Endometrial microvascular endothelial cells (primary cell): Measurements from ENCODE around the gene PCARE. TPM values are rescaled to one million over a fixed set of nuclear protein-coding genes. Genes with fewer than 3 reads are reported as not detected.

Experiments used
- in situ Hi-C: cut with HindIII; loops from 2 replicates; pipeline ENCODE4 v1.10.0; 2017; ENCODE audit warnings: low sequenced_read_pairs, low pct_unique_long_range_greater_than_20kb; ENCODE audit errors: inconsistent ontology term
- total RNA-seq: library from RNA; depleted of rRNA; stranded (reverse); fragments of >200 nt; gene quantifications from one replicate; pipeline ENCODE4 v1.2.3, GENCODE V29; 2015; ENCODE audit errors: inconsistent ontology term

PCARE gene
- total RNA-seq, 1 donor from 2014 or later, result not detected

- in situ Hi-C loops, result no loop called here
These were observed 27.1 kb downstream of the PCARE start for GRCh38 chr2:29047083-29047845.

- in situ Hi-C loops, result no loop called here
These were observed 28.0 kb downstream of the PCARE start for GRCh38 chr2:29046321-29046720.

GRCh38 chr2:29044459-29044858 lies 29.9 kb downstream of the PCARE start:
- in situ Hi-C loops, result no loop called here

GRCh38 chr2:29042561-29043075 lies 31.7 kb downstream of the PCARE start:
- in situ Hi-C loops, result no loop called here

DNA sequence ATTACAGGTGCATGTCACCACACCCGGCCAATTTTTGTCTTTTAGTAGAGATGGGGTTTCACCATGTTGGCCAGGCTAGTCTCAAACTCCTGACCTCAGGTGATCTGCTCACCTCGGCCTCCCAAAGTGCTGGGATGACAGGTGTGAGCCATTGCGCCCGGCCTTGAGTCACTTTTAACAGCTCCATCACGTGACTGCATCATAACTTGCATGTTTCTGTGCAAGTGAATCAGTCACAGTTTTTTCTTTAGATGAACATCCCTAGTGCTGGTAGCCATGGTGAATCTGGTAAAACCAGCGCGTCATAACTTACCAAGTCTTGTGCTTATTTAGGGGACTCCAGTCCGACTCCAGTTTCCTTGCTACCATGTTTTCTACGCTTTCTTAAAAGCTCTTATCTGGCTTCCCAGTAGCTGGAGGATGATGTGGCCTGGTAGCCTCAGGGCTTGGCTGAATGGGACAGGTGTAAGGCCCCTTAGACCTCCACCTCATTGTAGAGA lies 33.1 kb downstream of the PCARE start:
- in situ Hi-C loops, result no loop called here

GRCh38 chr2:29040552-29040951 lies 33.8 kb downstream of the PCARE start:
- in situ Hi-C loops, result no loop called here

DNA sequence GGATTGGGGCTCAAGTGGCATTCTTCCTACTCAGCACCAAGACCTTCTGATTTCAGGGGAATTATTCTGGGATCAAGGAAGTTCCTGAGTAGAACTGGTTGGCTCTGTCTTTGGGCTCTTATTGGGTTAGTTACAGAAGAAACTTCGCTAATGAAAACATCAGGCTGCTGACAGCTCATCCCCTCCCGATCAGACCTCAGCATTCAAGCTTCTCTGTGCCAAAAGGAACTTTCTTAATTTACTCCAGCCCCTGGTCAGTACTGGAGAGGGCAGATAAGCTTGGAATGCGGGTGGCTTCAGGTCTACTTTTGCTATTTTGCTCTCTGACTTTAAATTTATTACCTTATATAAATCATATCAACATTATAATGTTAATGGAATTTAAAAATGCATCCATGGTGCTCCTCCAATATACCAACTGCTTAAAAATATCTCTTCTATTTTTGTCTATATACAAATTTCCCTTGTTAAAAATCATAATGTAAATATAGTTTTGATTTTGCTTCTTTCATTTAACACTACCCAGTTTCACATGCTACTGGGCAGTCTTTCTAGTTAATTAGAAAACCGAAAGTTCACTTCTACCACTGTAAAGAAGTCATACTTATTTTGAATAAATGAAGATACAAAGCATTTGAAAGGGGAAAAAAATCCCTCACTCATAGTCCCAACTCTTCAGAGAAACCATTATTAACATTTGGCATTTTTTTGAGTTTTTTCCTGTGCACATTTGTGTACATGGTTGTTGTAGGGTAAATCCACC lies 34.4 kb downstream of the PCARE start:
- in situ Hi-C loops, result no loop called here

GRCh38 chr2:29035016-29035745 lies 39.1 kb downstream of the PCARE start:
- in situ Hi-C loops, result no loop called here

GRCh38 chr2:29033656-29034055 lies 40.7 kb downstream of the PCARE start:
- in situ Hi-C loops, result no loop called here

DNA sequence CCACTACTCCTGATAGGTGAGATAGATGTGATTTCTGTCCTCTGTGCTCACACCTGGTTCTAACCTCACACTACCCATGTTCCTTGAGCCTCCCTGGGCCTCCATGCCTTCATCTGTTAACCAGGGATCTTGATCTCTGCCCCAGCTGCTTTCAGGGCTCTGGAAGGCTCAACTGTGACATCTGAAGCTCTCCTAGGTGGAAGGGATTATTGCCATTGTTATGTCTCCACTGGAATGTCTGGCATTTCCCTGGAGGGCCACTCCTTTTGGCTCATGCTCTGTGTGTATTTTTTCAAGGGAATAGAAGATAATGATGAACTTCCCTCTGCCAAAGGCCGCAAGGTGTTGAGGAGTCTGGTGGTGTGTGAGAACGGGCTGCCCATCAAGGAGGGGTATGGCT lies 41.2 kb downstream of the PCARE start:
- in situ Hi-C loops, result no loop called here

DNA sequence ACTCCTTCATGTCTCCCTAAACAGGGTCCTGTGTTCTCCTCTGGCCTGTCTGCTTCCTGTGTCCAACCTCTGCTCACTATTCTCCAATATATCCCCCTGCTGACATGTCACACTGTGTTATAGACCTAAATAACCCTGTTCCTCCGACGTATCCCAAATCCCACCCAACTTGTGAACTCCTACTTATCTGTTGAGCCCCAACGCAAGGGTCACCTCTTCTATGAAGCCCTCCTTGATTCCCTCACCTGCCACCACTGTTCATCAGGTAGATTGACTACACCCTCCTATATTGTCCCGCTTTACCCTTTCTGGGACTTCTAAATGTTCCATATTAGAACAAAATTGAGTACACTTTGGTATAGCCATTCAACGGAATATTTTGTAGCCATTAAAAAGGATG lies 42.1 kb downstream of the PCARE start:
- in situ Hi-C loops, result no loop called here

DNA sequence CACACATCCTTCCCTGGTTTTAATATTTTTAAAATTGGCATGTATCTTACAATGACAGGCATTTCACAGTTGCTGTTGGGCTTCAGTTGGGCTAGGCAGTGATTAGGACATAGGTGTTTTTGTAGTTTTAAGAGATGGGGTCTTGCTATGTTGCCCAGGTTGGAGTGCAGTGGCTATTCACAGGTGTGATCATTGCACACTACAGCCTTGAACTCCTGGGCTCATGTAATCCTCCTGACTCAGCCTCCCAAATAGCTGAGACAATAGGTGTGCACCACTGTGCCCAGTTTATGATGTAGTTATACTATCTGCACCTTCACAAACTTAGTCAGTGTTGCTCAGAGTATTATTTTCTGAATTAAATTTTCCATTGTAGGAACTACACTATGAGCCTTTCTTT lies 43.3 kb downstream of the PCARE start:
- in situ Hi-C loops, result no loop called here

DNA sequence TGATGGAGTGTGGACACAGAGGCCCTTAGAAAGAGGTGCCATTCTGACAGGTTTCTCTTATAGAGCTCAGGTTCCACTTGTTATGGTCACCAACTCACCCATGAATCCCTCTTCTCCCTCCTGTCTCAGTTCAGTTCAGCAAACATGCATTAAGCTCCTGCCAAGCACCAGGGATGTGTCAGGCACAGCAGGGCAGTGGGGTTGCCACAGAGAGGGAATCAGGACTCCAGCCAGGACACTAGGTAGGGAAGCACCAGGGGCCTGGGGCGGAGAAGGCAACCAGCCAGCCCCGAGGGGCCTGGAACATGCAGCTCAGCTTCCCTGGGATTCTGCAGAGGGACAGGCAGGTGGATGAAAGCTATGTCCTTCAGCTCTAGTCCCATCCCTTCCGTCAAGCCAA lies 48.6 kb downstream of the PCARE start:
- in situ Hi-C loops, result no loop called here

GRCh38 chr2:29024882-29025430 lies 49.4 kb downstream of the PCARE start:
- in situ Hi-C loops, result no loop called here

GRCh38 chr2:29023188-29023587 lies 51.1 kb downstream of the PCARE start:
- in situ Hi-C loops, result no loop called here

DNA sequence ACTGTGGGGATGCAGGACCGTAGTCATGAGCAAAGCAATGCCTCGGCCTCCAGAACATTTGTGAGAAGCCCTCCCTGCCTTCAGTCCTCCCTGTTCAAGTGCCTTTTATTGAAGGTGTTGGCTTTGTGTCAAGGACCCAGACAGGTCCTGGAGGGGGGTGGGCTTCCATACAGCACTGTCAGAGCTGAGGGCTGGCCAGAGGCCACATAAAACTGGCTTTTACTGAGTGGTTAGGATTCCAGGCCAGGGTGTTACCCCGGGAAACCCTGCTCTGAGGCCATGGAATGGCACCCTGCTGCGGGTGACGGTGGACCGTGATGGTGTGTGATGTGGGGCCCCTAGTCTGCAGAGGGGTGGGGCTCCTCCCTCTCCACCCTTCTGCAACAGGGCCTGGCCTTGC lies 51.6 kb downstream of the PCARE start:
- in situ Hi-C loops, result no loop called here

GRCh38 chr2:29021886-29022285 lies 52.4 kb downstream of the PCARE start:
- in situ Hi-C loops, result no loop called here

DNA sequence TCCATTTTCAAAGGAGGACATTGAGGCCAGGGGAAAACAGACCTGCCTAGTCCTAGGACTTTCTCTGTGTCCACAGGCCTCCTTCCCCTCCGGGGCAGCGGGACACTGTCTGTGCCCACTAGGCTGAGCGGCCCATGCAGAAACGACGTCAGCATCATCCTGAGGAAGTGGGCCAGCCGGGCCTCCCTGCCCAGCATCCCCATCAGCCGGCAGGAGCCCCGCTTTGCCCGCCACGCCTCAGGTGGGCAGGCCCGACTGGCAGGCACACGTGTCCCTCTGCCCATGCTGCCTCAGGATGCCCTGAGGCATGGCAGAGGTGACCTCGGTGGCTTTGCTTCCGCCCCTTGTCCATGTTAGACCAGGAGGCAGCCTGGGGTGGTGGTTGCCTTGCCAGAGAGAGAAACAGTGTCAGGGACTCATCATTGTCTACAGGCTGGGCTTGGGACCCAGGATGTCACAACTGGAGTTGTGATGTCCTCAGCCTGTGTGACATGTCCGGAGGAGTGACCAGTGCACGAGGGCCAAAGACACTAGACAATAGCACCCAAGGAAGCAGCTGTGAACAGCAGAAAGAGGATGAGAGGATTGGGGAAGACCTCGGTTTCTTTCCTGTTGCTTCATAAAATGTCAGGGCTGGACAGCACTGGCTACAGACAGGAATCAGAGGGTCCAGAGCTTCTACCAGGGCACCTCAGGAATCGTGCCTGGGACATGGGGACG lies 56.4 kb downstream of the PCARE start:
- in situ Hi-C loops, result no loop called here
